Daoy (cell line): ENCODE data around the gene FAM25A. TPM values are rescaled to one million over a fixed set of nuclear protein-coding genes. Genes with fewer than 3 reads are reported as not detected.
A peak's percentile ranks its signal among the peaks of the same experiment; 100 is the strongest.
"Not testable (repeated sequence)": the region's sequence is repeated elsewhere in the genome, so short reads cannot be mapped to it uniquely, and the experiment has no call there.

Experiments
- DNase-seq: peaks from one replicate; pipeline ENCODE4 v3.0.0-alpha.2; 2015; ENCODE audit warnings: low read depth
- total RNA-seq: library from RNA; depleted of rRNA; stranded (reverse); fragments of >200 nt; shearing (Covaris generic); gene quantifications from 2 replicates; pipeline ENCODE4 v1.2.3, GENCODE V29; 2014

The FAM25A gene
- total RNA-seq, 1 experiment from 2014 or later: not detected

DNA sequence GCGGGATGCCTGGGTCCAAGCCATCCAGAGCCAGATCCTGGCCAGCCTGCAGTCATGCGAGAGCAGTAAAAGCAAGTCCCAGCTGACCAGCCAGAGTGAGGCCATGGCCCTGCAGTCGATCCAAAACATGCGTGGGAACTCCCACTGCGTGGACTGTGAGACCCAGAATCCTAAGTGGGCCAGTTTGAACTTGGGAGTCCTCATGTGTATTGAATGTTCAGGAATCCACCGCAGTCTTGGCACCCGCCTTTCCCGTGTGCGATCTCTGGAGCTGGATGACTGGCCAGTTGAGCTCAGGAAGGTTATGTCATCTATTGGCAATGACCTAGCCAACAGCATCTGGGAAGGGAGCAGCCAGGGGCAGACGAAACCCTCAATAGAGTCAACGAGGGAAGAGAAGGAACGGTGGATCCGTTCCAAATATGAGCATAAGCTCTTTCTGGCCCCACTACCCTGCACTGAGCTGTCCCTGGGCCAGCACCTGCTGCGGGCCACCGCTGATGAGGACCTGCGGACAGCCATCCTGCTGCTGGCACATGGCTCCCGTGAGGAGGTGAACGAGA lies 10.9 kb upstream of the FAM25A start:
- DNase-seq: not testable (repeated sequence)

DNA sequence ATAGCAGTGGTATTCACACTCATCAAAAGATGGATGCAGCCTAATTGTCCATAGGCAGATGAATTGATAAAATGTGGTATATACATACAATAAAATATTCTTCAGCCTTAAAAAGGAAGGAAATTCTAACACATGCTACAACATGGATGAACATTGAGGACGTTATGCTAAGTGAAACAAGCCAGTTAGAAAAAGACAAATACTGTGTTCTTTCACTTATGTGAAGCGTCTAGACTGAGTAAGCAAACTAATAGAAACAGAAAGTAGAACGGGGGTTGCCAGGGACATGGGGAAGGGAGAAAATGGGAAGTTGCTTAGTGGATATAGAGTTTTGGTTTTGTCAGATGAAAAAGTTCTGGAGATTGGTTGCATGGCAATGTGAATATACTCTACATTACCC lies 6.6 kb upstream of the FAM25A start:
- not testable (repeated sequence) for DNase-seq

DNA sequence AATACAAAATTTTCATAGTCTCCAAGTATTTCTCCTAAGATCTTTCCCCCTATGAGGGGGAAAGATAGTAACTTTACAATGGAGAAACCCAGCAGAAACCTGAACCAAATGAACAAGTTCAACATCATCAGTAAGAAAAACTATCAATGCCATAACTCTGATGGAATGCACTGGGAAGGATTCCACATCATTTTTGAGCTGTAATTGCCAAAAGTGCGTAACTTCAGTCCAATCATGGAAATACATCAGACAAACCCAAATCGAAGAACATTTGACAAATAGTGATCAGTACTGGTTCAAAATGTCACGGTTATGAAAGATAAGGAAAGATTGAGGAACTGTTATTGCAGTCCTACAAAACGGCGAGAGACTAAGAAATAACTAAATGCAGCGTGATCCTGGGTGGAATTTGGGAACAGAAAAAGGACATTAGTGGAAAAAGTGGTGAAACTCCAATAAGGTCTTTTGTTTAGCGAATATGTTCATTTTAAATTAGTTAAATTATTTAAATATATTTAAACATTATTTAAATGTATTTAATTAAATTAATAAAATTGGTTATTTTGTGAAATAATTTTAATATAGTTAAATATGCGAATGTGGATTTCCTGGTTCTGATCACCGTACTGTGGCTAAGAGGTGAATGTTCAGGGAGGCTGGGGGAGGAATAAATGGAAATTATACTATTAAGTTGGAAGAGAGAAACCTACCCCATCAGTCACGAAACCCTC lies 4.9 kb upstream of the FAM25A start:
- DNase-seq: not testable (repeated sequence)

DNA sequence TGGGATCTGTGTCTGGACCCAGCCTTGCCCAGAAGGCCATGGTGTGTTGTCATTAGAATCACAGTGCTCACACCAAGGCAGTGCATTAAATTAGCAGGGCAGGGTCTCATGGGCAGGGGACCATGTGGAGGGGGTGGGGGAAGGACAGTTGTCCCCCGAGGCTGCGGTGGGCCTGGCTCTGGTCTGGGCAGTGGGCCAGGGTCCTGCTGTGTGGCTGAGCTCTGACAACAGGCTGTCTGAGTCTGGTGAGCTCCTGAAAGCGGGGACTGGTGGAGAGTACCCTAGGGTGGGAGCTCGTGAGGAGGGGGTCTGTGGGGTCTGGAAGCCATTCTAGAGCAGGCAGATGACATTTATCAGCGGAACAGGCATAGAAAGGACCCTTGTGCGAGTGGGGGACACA lies 2.0 kb upstream of the FAM25A start:
- DNase-seq: not testable (repeated sequence)

DNA sequence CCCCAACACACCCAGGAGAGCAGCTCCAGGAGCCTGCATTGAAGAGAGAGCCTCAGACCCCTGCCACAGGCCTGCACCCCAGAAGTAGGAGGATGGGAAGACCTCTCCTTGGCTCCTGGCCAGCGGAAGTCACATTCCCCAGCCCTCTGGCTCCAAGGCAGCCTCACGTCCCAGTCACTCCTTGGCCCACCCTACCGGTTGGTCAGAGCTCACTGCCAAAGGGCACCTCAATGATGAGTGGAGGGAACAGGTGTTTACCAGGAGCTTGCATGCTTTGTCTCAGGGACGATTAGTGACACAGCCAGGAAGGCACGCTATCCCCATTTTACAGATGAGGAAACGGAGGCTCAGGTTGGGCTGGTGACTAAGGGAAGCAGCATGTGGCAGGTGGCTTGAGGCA lies 1.0 kb upstream of the FAM25A start:
- DNase-seq: not testable (repeated sequence)

DNA sequence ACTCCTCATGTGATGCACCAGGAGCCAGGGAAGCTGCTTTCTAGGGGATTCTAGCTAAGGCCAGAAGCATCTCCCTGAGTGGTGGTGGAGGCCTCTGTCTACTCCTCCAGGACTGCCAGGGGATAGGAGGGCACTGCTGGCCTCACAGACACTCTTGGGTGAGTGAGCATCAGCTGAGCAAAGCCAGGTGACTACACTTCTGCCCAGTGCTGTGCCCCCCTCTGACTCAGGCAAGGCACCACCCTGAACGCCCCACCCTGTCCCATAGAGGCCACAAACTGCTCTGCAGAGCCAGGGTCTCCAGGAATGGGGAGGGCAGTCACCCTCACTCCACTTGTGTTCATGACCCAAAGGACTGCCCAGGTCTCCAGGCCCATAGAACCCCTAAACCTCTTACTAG lies 590 bp upstream of the FAM25A start:
- DNase-seq: not testable (repeated sequence)

DNA sequence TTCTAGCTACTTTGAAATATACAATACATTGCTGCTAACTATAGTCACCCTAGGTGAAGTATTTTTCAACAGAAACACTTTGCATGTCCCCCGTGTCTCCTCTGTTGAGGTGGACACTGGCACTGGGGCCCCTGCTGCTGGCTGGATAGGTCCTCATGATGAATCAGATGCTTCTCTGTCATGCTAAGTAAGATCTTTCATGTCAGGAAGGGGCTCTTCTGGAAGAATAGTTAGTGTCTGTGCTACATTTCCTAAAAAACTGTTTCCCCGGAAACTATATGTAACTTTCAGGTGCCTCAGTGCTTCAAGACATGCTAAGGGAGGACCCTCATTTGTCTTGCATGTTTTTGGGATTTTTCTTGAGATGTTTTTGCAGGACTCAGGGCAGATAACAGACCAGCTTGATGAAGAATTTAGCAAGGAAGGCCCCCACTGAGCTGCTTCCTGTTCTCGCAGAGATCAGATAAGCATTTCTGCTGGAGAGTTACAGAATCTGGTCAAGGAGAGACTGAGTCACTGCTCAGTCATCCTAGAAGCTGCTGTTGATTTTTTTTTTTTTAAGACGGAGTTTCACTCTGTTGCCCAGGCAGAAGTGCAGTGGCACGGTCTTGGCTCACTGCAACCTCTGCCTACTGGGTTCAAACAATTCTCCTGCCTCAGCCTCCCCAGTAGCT lies 5.3 kb downstream of the FAM25A start:
- peak; percentile 66 for DNase-seq

DNA sequence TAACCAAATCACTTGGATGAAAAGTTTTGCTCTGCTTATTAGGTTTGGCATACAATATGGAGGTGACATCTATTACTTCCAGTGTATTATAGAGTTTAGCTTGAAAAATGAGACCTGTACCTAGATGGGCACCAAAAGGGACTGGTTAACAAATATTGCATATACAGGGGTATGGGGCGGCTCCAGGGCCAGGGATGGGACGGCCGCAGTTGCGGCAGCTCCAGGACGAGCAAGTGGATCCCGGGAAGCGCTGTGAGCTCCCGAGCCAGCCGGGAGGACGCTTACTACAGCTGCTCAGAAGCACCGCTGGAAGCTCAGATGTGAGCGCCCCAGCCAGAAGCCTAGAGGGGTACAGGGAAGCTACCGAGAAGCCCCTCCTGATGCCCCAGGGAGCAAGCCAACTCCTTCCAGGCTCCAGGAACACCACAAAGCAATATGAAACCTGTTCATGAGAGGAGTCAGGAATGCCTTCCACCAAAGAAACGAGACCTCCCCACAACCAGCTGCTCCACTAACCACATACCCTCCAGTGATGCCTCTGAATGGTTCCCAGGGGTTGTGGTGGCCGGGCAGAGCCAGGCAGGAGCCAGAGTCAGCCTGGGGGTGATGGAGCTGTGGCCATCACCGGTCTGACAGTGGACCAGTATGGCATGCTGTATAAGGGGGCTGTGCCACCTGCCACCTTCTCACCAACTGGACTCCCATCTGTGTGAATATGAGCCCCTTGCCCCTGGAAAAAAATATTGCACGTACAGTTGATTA lies 6.8 kb downstream of the FAM25A start:
- not testable (repeated sequence) for DNase-seq

DNA sequence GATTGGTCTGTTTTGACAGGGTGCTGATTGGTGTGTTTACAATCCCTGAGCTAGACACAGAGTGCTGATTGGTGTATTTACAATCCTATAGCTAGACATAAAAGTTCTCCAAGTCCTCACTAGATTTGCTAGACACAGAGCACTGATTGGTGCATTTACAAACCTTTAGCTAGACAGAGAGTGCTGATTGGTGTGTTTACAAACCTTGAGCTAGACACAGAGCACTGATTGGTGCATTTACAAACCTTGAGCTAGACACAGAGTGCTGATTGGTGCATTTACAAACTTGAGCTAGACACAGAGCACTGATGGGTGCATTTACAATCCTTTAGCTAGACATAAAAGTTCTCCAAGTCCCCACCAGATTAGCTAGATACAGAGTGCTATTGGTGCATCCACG lies 10.3 kb downstream of the FAM25A start:
- not testable (repeated sequence) for DNase-seq

DNA sequence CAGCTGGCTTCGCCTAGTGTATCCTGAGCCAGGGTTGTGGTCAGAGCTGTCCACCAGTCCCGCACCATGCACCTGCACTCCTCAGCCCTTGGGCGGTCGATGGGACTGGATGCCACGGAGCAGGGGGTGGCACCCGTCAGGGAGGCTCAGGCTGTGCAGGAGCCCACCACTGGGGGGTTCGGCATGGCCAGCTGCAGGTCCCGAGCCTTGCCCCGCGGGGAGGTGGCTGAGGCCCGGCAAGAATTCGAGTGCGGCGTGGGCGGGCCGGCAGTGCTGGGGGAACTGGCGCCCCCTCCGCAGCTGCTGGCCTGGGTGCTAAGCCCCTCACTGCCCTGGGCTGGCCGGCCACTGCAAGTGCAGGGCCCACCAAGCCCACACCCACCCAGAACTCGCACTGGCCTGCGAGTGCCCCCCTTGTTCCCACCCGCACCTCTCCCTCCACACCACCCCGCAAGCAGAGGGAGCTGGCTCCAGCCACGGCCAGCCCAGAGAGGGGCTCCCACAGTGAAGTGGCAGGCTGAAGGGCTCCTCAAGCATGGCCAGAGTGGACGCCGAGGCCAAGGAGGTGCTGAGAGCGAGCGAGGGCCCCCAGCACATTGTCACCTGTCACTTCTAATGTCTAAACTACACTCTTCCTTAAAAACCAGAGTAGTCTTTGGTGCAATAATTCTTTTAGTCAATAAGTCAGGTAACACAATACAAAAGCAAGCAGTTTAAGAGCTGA lies 11.0 kb downstream of the FAM25A start:
- no peak for DNase-seq

DNA sequence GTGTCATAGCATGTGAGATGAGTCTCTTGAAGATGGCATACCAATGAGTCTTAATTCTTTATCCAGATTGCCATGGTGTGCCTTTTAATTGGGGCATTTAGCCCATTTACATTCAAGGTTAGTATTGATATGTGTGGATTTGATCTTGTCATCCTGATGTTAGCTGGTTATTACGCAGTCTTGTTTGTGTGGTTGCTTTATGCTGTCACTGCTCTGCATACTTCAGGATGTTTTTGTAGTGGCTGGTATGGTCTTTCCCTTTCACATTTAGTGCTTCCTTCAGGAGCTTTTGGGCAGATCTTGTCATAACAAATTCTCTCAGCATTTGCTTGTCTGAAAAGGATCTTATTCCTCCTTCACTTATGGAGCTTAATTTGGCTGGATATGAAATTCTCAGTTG lies 16.5 kb downstream of the FAM25A start:
- no peak for DNase-seq

DNA sequence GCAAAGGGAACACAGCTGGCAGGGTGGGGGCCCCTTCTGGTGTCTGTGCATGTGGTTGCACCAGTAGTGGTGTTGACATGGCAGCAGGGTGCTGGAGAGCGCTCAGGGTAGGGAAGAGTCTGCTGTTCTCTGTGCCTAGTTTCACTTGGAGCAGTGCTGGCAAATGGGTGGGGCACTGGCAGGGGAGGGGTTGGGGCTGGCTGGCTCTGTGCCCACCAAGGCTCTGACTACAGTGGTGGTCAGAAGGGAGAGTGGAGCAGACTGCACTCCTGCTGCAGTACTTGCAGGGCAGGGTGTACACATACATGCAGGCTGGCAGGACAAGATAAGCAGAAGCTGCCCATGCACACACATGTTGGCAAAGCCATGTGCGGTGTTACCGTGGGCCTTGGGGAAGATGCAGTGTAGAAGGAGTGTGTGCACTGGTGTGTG lies 18.2 kb downstream of the FAM25A start:
- no peak for DNase-seq

DNA sequence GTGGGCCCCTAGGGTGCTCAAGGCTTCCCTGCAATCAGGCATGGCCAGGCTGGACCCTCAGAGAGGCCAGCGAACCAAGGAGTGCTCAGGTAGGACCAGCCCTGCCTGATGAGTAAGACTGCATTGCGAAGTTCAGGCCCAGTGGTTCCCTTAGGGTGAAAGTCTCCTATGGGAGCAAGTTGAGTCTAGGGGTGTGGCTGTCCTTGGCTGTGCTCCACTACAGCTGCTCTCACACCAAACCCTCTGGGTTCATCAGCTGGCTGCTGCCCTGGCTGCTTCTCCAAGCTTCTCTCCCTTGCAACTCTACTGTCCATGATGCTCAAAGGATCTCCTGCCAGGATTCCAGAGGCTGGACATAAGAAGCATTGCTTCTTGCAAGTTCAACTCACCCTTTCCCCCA lies 18.7 kb downstream of the FAM25A start:
- no peak for DNase-seq

DNA sequence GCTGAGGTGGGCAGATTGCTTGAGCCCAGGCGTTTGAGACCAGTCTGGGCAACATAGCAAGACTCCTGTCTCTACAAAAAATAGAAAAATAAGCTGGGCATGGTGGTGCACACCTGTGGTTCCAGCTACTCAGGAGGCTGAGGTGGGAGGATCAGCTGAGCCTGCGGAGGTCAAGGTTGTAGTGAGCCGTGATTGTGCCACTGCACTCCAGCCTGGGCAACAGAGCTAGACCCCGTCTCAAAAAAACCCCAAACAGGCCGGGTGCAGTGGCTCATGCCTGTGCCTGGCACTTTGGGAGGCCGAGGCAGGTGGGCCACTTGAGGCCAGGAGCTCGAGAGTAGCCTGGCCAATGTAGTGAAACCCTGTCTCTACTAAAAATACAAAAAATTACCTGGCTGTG lies 23.5 kb downstream of the FAM25A start:
- DNase-seq: not testable (repeated sequence)

DNA sequence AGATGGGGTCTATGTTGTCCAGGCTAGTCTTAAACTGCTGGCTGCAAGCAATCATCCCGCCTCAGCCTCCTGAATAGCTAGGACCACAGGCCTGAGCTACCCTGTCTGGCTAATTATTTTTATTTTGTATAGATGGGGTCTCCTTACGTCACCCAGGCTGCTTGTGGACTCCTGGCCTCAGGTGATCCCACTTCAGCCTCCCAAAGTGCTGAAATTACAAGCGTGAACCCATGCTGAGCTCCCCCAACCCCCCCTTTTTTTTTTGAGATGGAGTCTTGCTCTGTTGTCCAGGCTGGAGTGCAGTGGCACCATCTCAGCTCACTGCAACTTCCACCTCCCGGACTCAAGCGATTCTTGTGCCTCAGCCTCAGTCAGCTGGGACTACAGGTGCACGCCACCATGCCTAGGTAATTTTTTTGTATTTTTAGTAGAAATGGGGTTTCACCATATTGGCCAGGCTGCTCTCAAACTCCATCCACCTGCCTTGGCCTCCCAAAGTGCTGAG lies 25.4 kb downstream of the FAM25A start:
- DNase-seq: no peak

DNA sequence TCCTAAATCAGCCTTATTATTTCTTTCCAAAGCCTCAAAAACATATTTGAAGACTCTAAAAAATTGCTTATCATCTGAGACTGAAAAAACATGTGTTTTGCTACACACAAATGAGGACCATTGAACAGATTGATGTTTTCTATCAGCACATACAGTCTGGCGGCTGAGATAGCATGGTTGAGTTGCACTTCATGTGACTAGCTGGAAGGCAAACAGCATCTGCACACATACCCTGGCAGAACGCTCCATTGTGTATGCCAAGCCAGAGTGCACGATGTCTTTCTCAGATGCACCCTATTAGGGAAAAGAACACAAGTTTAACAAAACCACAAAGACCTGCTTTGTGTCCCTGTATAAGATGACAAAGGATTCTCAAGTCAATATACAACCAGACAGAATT lies 33.0 kb downstream of the FAM25A start:
- DNase-seq: no peak

DNA sequence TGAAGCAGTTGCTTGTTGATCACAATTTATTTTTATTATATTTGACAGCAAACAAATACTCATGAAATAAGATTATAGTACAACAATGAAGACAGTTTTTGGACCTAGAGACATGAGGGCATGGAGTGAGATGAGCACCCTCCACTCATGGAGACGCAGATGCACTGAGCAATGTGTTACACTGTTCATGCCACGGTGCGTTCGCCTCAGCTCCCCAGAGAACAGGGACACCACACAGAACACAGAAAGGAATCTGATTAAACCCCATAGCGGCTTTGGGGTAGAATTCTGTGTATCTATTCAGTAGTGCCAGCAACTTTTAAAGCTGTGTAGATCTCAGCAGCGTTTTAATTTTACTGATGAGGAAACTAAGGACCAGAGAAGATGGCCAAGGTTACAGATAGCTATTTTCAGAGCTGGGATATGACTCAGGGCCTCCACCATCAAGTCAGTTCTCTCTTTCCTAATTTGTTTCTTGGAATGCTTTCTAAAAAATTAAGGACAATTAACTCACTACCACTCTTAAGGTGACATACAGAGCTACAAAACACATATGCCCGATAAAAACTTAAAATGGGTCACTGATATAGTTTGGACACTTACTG lies 33.6 kb downstream of the FAM25A start:
- DNase-seq: no peak

DNA sequence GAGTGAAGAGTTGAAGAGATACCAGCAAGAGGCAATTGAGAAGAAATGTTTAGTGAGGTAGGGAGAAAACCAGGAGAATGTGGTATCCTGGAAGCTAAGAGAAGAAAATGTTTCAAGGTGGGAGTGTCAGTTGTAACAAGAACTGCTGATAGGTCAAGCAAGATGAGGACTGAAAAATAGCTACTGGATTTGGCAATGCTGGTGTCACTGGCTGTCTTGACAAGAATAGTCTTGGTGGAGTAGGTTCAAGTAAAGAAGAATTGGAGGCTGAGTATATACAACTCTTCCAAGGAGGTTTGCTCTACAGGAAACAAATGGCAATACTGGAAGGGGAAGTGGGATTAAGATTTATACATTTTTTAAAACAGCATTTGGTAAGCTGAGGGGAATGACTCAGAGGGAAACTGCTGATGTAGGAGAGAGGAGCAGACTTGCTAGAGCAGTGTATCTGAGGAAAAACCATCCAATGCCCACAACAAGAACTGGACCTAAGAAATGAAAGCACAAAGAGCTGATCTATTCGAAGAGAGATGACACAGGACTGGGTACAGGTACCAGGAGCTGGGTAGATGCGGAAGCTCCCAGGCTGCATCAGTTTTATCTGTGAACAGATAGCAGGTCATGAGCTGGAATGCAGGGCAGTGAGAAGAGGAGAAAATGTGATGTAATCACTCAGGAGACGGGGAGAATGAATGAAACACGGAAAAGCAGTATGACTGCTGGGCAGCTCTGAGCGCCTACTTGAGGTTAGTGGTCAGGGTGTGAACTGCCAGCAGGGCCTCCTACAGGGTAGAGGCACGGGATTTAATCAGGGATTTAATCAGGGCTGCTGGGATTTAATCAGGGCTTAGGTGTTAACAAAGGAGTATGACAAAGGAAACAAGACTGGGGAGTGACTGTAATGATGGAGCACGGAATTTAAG lies 34.5 kb downstream of the FAM25A start:
- no peak for DNase-seq

DNA sequence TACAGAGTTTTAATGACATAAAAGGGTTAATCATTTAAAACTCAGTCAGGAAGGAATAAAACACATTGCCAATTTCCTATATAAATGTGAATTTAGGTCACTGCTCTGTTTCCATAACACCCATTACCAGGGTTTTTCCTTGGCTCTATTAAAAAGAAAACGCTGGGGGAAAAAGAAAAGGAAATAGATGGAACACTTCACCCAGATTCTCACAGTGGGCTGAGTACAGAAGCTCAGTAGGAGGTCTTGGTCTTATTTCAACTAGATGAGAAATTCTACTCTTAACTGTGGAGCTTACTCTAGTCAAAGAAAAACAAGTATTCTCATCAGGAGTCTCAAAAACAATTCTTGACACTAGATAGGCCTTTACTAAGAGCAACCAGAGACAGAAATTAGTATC lies 38.1 kb downstream of the FAM25A start:
- DNase-seq: no peak

DNA sequence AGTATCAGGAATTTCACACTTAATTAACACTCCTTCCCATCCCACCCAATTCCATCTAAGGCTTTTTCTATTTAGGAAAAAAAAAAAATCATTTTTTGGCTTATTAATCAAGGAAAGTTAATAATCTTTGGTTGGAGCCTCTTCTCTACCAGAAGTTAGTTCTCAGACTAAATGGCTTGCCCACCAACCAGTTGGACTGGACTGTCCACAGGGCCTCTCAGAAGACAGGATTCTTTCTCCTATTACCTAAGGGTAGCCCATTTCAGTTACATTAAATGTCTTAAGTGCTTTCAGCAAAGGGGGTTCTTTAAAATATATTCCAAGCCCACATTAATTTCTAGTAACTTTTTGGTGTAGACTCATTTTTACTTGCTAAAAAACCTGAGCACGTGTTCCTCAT lies 39.3 kb downstream of the FAM25A start:
- DNase-seq: no peak
